DMS153 (cell line): Measurements from ENCODE around the gene PLEKHM2.
"Not testable (repeated sequence)": the region's sequence is repeated elsewhere in the genome, so short reads cannot be mapped to it uniquely, and the experiment has no call there.

ENCODE experiments used
- DNase-seq: peaks from one replicate; lab custom pipeline; 2025; lab: John Stamatoyannopoulos, UW

The PLEKHM2 gene

GRCh38 chr1:15676688-15677661, 7.1 kb upstream of the PLEKHM2 start:
- no peak for DNase-seq

- no peak for DNase-seq
Measured at GRCh38 chr1:15678578-15678977, 5.5 kb upstream of the PLEKHM2 start.

DNA sequence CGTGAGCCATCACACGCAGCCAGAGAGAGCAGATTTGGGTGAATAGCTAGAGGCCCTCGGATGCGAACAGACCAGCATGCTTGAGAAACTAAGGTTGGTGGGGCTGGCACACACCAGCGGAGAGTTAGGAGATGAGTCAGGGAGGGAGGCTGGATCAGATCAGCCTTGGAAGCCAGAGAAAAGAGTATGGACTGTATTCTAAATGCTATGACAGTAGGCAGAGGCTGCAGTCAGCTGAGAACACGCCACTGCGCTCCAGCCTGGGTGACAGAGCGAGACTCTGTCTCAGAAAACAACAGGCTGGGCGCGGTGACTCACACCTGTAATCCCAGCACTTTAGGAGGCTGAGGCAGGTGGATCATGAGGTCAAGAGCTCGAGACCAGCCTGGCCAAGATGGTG, 4.0 kb upstream of the PLEKHM2 start:
- no peak for DNase-seq

DNA sequence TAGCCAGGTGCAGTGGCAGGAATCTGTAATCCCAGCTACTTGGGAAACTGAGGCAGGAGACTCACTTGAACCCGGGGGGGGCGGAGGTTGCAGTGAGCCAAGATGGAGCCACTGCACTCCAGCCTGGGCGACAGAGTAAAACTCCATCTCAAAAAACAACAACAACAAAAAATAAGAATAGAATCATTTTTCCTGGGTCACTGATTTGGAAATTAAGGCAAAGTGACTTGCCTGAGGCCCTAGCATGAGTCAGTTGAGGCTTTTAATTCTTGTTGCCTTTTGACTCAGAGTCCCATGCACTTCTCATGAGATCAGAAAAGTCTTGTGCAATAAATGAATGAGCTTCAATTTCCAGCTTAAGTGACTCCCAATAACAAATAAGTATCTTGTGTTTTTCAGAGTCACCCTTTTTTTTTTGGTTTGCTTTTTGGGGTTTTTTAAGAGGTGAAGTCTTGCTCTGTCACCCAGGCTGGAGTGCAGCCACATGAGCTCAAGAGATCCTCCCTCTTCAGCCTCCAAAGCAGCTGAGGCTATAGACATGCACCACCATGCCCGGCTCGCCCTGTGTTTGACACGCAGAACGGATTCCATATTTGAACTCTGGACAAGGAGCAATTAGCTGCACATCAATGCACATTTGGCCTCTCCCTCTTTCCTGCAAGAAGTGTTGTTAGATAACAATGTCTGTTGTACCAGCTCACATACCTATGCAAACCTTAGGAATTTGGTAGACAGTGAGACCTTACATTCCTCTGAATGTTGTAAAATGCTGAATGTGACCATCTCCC, 3.4 kb upstream of the PLEKHM2 start:
- no peak for DNase-seq

GRCh38 chr1:15681349-15682292, 2.5 kb upstream of the PLEKHM2 start:
- DNase-seq = no peak

GRCh38 chr1:15682936-15683341, 1.2 kb upstream of the PLEKHM2 start:
- DNase-seq = no peak

DNA sequence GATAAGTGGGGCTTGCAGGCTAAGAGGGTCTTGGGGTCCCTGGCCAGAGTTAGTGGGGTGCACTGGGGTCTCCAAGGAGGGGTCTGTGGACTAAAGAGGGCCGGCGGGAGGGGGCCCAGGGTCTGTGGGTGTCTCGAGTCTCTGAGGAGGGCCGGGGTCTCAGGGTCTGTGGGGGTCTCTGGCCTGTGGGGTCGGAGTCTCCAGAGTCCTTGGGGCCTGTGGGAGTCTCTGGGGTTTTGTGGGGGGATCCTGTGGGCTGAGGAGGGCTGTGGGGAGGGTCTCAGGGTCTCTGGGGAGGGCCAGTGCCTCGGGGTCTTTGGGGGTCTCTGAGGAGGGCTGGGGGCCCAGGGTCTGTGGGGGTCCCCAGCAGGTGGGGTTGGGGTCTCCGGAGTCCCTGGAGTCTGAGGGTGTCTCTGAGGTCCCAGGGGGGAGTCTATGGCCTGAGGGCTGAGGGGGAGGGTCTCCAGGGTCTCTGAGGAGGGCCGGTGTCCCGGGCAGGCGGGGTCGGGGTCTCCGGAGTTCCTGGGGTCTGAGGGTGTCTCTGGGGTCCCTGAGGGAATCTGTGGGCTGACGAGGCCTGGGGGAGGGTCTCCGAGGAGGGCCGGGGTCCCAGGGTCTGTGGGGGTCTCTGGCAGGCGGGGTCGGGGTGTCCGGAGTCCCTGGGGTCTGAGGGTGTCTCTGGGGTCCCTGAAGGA, 628 bp upstream of the PLEKHM2 start:
- no peak for DNase-seq

GRCh38 chr1:15684468-15685291, 560 bp downstream of the PLEKHM2 start:
- DNase-seq = no peak

- DNase-seq = no peak
Measured at GRCh38 chr1:15685820-15686219, 1.7 kb downstream of the PLEKHM2 start.

GRCh38 chr1:15687446-15687845, 3.3 kb downstream of the PLEKHM2 start:
- DNase-seq = no peak

DNA sequence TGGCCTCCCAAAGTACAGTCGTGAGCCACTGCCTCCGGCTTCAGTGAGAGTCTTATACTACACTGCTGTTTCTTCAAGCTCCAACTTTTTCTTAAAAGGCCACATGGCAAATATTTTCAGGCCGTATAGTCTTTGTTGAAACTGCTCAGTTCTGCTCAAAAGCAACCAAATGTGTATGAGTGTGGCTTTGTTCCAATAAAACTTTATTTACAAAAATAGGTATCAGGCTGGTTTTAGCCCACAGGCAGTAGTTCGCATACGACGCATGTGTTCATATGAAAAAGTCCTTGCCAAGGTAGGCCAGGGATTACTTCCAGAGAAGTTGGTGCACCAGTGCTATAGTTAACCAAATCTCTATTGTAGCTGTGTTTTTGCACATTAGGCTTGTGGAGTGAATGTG, 6.2 kb downstream of the PLEKHM2 start:
- no peak for DNase-seq

DNA sequence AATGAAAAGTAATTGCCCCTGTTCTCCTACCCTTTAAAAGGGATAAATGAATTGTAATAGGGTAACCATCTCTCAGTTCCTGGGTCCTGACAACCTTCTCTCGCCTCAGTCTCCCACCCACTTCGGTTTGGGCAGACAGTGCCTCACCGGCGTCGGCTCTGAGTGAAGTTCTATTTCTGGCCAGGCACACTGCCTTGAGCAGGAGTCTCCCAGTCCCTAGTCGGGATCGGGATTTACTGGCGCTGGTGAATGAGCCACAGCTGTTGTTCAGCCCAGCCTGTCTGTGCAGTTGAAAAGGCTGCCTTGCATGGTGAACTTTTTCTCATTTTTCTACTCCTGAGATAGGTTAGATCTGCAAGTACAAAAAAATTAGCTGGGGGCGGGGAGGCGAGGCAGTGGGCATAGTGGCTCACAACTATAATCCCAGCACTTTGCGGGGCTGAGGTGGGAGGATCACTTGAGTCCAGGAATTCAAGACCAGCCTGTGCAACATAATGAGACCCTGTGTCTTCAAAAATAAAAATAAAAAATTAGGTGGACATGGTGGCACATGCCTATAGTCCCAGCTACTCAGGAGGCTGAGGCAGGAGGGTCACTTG, 7.4 kb downstream of the PLEKHM2 start:
- DNase-seq = no peak

GRCh38 chr1:15692121-15692682, 8.1 kb downstream of the PLEKHM2 start:
- DNase-seq = no peak

DNA sequence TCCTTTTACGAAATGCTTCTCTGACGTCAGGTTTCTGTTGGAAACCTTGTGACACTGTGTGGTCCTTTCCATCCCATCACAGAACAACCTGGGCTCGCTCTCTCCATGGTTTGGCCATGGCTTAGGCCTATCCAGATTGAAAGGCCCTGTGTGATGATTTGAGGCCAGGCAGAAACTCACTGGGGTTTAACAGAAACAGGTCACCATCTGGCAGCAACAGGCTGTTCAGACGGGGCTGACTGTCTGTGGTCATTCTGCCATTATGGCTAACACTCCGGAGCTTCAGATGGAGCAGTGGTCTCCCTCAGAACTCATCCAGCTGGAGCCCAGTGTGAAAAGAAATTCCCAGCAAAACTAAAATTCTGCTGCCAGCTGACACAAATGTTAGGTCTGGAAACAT, 9.3 kb downstream of the PLEKHM2 start:
- DNase-seq = no peak

DNA sequence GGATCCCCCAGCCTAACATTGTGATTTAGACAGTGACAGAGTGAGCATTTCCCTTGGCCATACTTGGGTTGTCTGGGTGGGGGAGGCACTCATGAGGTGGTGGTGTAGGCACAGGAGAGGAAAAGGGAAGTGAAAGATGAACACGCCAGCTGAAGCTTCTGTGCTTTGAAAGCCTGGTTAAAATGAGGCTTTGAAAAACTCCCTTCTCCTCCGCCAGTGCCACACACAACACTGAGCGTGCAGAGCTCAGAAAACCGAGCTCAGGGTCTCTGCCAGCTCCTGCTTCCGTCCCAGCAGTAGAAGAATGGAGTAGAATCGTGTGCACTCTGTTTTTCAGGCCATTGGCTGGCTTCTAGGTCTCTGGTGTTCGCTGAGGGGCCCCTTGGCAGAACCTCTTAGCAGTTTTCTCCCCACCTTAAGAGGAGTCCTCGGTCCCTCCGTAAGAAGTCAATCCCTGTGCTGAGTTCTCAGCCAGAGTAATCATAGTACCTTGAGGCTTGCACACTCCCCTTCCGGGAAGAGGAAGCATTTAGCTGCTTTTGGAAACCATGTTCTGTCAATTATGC, 12.9 kb downstream of the PLEKHM2 start:
- no peak for DNase-seq

DNA sequence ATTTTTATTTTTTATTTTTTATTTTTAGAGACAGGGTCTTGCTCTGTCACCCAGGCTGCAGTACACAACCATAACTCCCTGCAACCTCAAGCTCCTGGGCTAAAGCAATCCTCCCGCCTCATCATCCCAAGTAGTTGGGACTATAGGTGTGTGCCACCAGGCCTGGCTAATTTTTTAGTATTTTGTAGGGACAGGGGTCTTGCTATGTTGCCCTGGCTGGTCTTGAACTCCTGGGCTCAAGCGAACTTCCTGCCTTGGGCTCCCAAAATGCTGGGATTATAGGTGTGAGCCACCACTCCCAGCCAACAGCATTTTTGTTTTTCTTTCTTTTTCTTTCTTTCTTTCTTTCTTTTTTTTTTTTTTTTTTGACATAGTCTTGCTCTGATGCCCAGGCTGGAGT, 14.1 kb downstream of the PLEKHM2 start:
- DNase-seq = no peak

DNA sequence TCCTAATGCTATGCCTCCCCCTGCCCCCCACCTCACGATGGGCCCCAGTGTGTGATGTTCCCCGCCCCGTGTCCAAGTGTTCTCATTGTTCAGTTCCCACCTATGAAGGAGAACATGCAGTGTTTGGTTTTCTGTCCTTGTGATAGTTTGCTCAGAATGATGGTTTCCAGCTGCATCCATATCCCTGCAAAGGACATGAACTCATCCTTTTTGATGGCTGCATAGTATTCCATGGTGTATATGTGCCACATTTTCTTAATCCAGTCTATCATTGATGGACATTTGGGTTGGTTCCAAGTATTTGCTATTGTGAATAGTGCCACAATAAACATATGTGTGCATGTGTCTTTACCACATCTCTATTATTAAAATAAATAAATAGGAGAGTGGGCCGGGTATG, 15.2 kb downstream of the PLEKHM2 start:
- not testable (repeated sequence) for DNase-seq

DNA sequence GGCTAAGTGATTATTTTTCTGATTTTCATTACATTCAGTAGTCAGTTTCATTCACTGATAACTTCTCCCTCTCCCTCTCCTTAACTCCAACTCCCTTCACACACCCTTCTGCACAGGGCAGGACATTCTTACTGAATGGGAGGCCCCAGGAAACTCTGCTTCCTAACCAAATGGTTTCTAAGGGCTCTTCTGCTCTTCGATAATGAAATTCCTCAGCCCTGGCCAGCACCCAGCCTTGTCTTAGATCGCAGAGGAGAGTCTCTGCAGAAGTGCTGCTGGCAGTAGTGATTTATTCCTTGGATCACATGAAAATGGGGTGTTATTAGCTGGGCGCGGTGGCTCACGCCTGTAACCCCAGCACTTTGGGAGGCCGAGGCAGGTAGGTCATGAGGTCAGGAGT, 16.4 kb downstream of the PLEKHM2 start:
- no peak for DNase-seq

GRCh38 chr1:15701784-15702183, 17.7 kb downstream of the PLEKHM2 start:
- DNase-seq = no peak
